HepG2 (cell line): ENCODE measurements around the gene PTPRQ. TPM values are rescaled to one million over a fixed set of nuclear protein-coding genes. Genes with fewer than 3 reads are reported as not detected.

Experiments used
- ATAC-seq: fragments of 200-7000 bp; cut with Tn5 transposase; 3 replicates; pipeline ENCODE4 v1.9.1; 2020; ENCODE audit warnings: mild to moderate bottlenecking, moderate library complexity
- BruUV-seq: library from RNA; stranded (reverse); fragments of 400-500 nt; replicated peaks from 2 replicates; lab custom pipeline; 2021; lab: Mats Ljungman, UMichigan
- CTCF ChIA-PET: fragments of 300-600 bp; formaldehyde crosslinking; extraction: SDS; loops from one replicate; lab custom pipeline; 2021; ENCODE audit warnings: low total read pairs, inconsistent platforms, low intra/inter-chr PET ratio; lab: Yijun Ruan, JAX
- POLR2A ChIA-PET: fragments of 350-600 bp; sonication (Branson Sonifier 250); formaldehyde crosslinking; loops from one replicate; lab custom pipeline; 2020; ENCODE audit warnings: antibody characterized with exemption, inconsistent platforms; lab: Yijun Ruan, JAX
- DNase-seq: peaks from one replicate; pipeline ENCODE4 v3.0.0-alpha.2; 2015; ENCODE audit warnings: low spot score
- FAIRE-seq: peaks from 3 replicates; lab custom pipeline; 2011; peaks lifted over from hg19 to GRCh38; lab: Jason Lieb, UNC
- H2AFZ ChIP-seq: one replicate; pipeline ENCODE4 v1.6.1; 2011; ENCODE audit warnings: low read length, inconsistent platforms
- H3K27ac ChIP-seq: fragments of 300-600 bp; 3 replicates; pipeline ENCODE4 v1.8.0; 2011; ENCODE audit warnings: mixed run types, mild to moderate bottlenecking, mixed read lengths, low read length, inconsistent platforms; ENCODE audit not compliant: insufficient read depth; ENCODE audit errors: extremely low read length
- H3K27me3 ChIP-seq, 2 experiments: fragments of 200-600 bp in 1 of 2; 2 replicates in 1 of 2; 3 replicates in 1 of 2; pipeline versions ENCODE4 v1.6.0 to v1.8.0; 2011; ENCODE audit warnings: low read length in 2 of 2, mild to moderate bottlenecking in 2 of 2, moderate library complexity in 2 of 2, inconsistent platforms in 1 of 2; ENCODE audit not compliant: insufficient read depth in 2 of 2, control insufficient read depth in 1 of 2
- H3K36me3 ChIP-seq, 2 experiments: fragments of 200-600 bp in 1 of 2; replicated peaks in 1 of 2; 2 replicates in 1 of 2; 3 replicates in 1 of 2; pipeline versions ENCODE4 v1.5.1 to v1.8.0; 2011; ENCODE audit warnings: low read length in 2 of 2, inconsistent platforms in 1 of 2; ENCODE audit not compliant: insufficient read depth in 2 of 2, control insufficient read depth in 1 of 2
- H3K4me1 ChIP-seq: 2 replicates; pipeline ENCODE4 v1.5.1; 2012; ENCODE audit warnings: low read length, inconsistent platforms; ENCODE audit not compliant: insufficient read depth
- H3K4me2 ChIP-seq: 2 replicates; pipeline ENCODE4 v1.6.0; 2011; ENCODE audit warnings: low read depth, low read length, inconsistent platforms
- H3K4me3 ChIP-seq, 3 experiments: fragments of 200-600 bp in 1 of 3; sonication (generic), shearing (Covaris generic) in 1 of 3; replicated peaks in 1 of 3; 2 replicates each; pipeline ENCODE4 v1.5.1; 2011 to 2016; ENCODE audit warnings: low read length in 3 of 3, inconsistent platforms in 2 of 3, low read depth in 2 of 3, mild to moderate bottlenecking in 2 of 3, control low read depth in 1 of 3, mixed read lengths in 1 of 3; ENCODE audit not compliant: insufficient read depth in 1 of 3
- H3K79me2 ChIP-seq: one replicate; pipeline ENCODE4 v1.6.1; 2011; ENCODE audit warnings: low read length, inconsistent platforms; ENCODE audit not compliant: insufficient read depth
- H3K9ac ChIP-seq: 2 replicates; pipeline ENCODE4 v1.6.0; 2011; ENCODE audit warnings: mild to moderate bottlenecking, low read depth, low read length, inconsistent platforms; ENCODE audit not compliant: insufficient read depth
- H3K9me3 ChIP-seq: 2 replicates; pipeline ENCODE4 v1.5.1; 2012; ENCODE audit warnings: mild to moderate bottlenecking, low read length
- H4K20me1 ChIP-seq: 2 replicates; pipeline ENCODE4 v1.6.0; 2011; ENCODE audit warnings: inconsistent platforms, mild to moderate bottlenecking, low read length, moderate library complexity; ENCODE audit not compliant: insufficient read depth
- ELF4 ChIP-seq: sonication (generic); formaldehyde crosslinking; IDR thresholded peaks from 2 replicates; pipeline ENCODE4 v1.5.0; 2020; ENCODE audit warnings: missing genetic modification reagents, mild to moderate bottlenecking, moderate library complexity, borderline replicate concordance
- FOXM1 ChIP-seq: sonication (generic); formaldehyde crosslinking; IDR thresholded peaks from 2 replicates; pipeline ENCODE4 v1.5.0; 2020; ENCODE audit warnings: missing genetic modification reagents
- GATA4 ChIP-seq: sonication (generic); IDR thresholded peaks from 2 replicates; pipeline ENCODE4 v1.6.1; 2016; ENCODE audit warnings: antibody characterized with exemption, low read depth, borderline replicate concordance
- KDM1A ChIP-seq: IDR thresholded peaks from 2 replicates; pipeline ENCODE4 v1.6.1; 2016; ENCODE audit warnings: missing compliant biosample characterization
- PAF1 ChIP-seq: IDR thresholded peaks from 2 replicates; pipeline ENCODE4 v1.6.1; 2016; ENCODE audit warnings: missing genetic modification reagents, missing compliant biosample characterization
- RAD21 ChIP-seq: fragments of 450-650 bp; formaldehyde crosslinking; IDR thresholded peaks from 2 replicates; pipeline ENCODE4 v1.5.0; 2020; ENCODE audit warnings: mild to moderate bottlenecking
- TMF1 ChIP-seq: sonication (generic); formaldehyde crosslinking; IDR thresholded peaks from 2 replicates; pipeline ENCODE4 v1.8.1; 2022; ENCODE audit warnings: low read depth, missing genetic modification reagents
- ZBTB38 ChIP-seq: sonication (generic); formaldehyde crosslinking; IDR thresholded peaks from 2 replicates; pipeline ENCODE4 v1.5.1; 2020; ENCODE audit warnings: mild to moderate bottlenecking, missing genetic modification reagents
- ZMAT3 ChIP-seq: sonication (generic); formaldehyde crosslinking; conservative IDR thresholded peaks from 2 replicates; pipeline ENCODE4 v1.7.0; 2021; ENCODE audit warnings: missing genetic modification reagents
- ZNF430 ChIP-seq: sonication (generic); formaldehyde crosslinking; IDR thresholded peaks from 2 replicates; pipeline ENCODE4 v1.9.0; 2021; ENCODE audit warnings: mild to moderate bottlenecking, missing genetic modification reagents
- ZNF879 ChIP-seq: sonication (generic); formaldehyde crosslinking; IDR thresholded peaks from 2 replicates; pipeline ENCODE4 v1.8.1; 2023; ENCODE audit warnings: missing genetic modification reagents
- ZSCAN25 ChIP-seq: sonication (generic); formaldehyde crosslinking; IDR thresholded peaks from 2 replicates; pipeline ENCODE4 v1.8.0; 2022; ENCODE audit warnings: mild to moderate bottlenecking, missing genetic modification reagents
- WGBS: methylation state at CpG from one replicate; pipeline ENCODE4 v1.1.6; 2017; ENCODE audit warnings: low lambda C conversion rate; 5-methylcytosine and 5-hydroxymethylcytosine counted together
- in situ Hi-C: cut with HindIII; loops from 2 replicates; pipeline ENCODE4 v1.10.0; 2017; ENCODE audit warnings: low pct_unique_long_range_greater_than_20kb; ENCODE audit not compliant: extremely low pct_ligation_motif_present
- intact Hi-C: fragments of 100-400 bp; cut with micrococcal nuclease; formaldehyde crosslinking; loops from one replicate; pipeline ENCODE4 v1.10.0; 2022; ENCODE audit not compliant: unreplicated experiment
- polyA plus RNA-seq, 8 experiments: library from polyadenylated mRNA; depleted of rRNA in 3 of 8; stranded (reverse) in 7 of 8; unstranded in 1 of 8; fragments of >200 nt; fragmentation: Illumina TruSeq in 4 of 8; extraction: Trizol in 4 of 8; gene quantifications; 2 replicates each; pipeline versions ENCODE4 v1.2.1 to v1.2.3, GENCODE V29; 2011 to 2016; ENCODE audit warnings: low read depth in 4 of 8, missing spikeins in 1 of 8, mixed read lengths in 1 of 8; ENCODE audit not compliant: insufficient read depth in 1 of 8
- total RNA-seq, 5 experiments: library from RNA; depleted of rRNA; stranded (reverse); fragments of >200 nt; fragmentation: Illumina TruSeq; extraction: Trizol; gene quantifications; 2 replicates each; pipeline ENCODE4 v1.2.3, GENCODE V29; 2016; ENCODE audit warnings: low read depth in 1 of 5
- TF ChIP-seq, protein P1 (sequence below): sonication (generic); formaldehyde crosslinking; IDR thresholded peaks from 2 replicates; pipeline ENCODE4 v1.8.0; 2022; ENCODE audit warnings: missing genetic modification reagents, low read depth, mild to moderate bottlenecking, borderline replicate concordance
- TF ChIP-seq, protein P2 (sequence below): sonication (generic); formaldehyde crosslinking; IDR thresholded peaks from 2 replicates; pipeline ENCODE4 v1.5.1; 2020; ENCODE audit warnings: mild to moderate bottlenecking, missing genetic modification reagents, moderate library complexity
- TF ChIP-seq, protein P3 (sequence below): sonication (generic); formaldehyde crosslinking; IDR thresholded peaks from 2 replicates; pipeline ENCODE4 v1.5.0; 2020; ENCODE audit warnings: mild to moderate bottlenecking, missing genetic modification reagents
- TF ChIP-seq, protein P4 (sequence below): sonication (generic); formaldehyde crosslinking; conservative IDR thresholded peaks from 2 replicates; pipeline ENCODE4 v1.4.0; 2020; ENCODE audit warnings: mild to moderate bottlenecking, missing genetic modification reagents, moderate library complexity

The PTPRQ gene
- total and polyA plus RNA-seq, 2 of the 13 experiments (the other 11 are each of a cell fraction or from before 2014, with no cell fraction given) = not detected

DNA sequence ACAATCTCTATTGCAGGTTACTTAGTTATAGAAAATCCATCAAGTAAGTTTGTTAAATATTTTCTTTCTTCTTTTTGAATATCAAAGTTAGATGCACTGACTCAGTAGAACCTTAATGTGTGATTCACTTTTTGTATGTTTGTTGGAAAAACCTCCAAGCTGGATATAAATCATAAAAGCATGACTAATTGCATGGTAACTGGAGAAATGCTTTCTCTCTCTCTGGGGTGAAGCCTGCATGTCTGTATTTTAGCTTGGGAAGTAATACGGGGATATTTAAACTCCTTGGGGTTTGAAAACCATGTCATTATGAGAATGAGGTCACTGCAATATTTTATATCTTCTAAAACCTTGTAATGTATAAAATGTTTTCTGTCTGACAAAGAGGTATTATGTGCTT lies 204.8 kb downstream of the PTPRQ start (continued):
- TF ChIP-seq, protein P1, sequence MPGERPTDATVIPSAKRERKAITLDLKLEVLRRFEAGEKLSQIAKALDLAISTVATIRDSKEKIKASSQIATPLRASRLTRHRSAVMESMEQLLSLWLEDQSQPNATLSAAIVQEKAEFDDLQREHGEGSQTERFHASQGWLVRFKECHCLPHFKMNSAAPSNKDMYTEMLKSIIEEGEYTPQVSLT (CRISPR knock-in tag) = no peak
- no peak for TF ChIP-seq RAD21 (CRISPR knock-in tag)
- no peak for TF ChIP-seq ELF4 (CRISPR knock-in tag)
- TF ChIP-seq FOXM1 (CRISPR knock-in tag) = no peak
- TF ChIP-seq PAF1 (CRISPR knock-in tag) = no peak
- TF ChIP-seq ZNF430 (CRISPR knock-in tag) = no peak
- TF ChIP-seq TMF1 (CRISPR knock-in tag) = no peak

DNA sequence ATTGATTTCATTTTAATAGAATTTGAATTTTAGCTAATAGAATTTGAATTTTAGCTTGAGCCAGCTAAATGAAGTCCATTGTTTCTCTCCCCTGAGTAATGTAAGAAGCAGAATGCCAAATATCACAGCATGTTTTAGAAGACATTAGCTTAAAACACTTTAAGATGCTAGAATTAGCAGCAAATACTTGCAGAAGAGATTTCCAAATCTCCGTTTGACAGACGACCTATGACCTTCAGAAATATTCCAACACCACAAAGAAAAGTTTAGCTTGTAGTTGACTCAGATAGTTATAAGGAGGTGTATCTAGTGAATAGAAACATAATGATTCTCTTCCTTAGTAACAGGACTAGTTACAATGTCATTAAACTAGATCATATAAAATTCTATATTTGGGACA lies 211.7 kb downstream of the PTPRQ start:
- ChIA-PET POLR2A (no interaction called here), CTCF (no interaction called here)
- H3K4me2 ChIP-seq = no peak overlapping the region
- no peaks in the 10 kb centered on the region for H3K36me3 ChIP-seq
- no peaks in the 10 kb centered on the region for H3K79me2 ChIP-seq
- H3K4me1 ChIP-seq = no peaks in the 10 kb centered on the region
- H3K27me3 ChIP-seq = no peaks in the 10 kb centered on the region
- H3K4me3 ChIP-seq = no peak overlapping the region
- intact Hi-C loops (no loop called here), in situ Hi-C loops (no loop called here)
- H2AFZ ChIP-seq = no peak overlapping the region
- 0% methylated on average over 2 of the region's 2 CpGs for WGBS
- ATAC-seq = no peak
- no peak for DNase-seq
- no peaks in the 10 kb centered on the region for H4K20me1 ChIP-seq
- no peak overlapping the region for H3K9ac ChIP-seq
- no peak overlapping the region for H3K27ac ChIP-seq
- no TSS peak for BruUV-seq
- FAIRE-seq = no peak
- no peaks in the 10 kb centered on the region for H3K9me3 ChIP-seq
- TF ChIP-seq ZSCAN25 (CRISPR knock-in tag) = no peak
- TF ChIP-seq ZNF879 = no peak
- TF ChIP-seq, protein P2, sequence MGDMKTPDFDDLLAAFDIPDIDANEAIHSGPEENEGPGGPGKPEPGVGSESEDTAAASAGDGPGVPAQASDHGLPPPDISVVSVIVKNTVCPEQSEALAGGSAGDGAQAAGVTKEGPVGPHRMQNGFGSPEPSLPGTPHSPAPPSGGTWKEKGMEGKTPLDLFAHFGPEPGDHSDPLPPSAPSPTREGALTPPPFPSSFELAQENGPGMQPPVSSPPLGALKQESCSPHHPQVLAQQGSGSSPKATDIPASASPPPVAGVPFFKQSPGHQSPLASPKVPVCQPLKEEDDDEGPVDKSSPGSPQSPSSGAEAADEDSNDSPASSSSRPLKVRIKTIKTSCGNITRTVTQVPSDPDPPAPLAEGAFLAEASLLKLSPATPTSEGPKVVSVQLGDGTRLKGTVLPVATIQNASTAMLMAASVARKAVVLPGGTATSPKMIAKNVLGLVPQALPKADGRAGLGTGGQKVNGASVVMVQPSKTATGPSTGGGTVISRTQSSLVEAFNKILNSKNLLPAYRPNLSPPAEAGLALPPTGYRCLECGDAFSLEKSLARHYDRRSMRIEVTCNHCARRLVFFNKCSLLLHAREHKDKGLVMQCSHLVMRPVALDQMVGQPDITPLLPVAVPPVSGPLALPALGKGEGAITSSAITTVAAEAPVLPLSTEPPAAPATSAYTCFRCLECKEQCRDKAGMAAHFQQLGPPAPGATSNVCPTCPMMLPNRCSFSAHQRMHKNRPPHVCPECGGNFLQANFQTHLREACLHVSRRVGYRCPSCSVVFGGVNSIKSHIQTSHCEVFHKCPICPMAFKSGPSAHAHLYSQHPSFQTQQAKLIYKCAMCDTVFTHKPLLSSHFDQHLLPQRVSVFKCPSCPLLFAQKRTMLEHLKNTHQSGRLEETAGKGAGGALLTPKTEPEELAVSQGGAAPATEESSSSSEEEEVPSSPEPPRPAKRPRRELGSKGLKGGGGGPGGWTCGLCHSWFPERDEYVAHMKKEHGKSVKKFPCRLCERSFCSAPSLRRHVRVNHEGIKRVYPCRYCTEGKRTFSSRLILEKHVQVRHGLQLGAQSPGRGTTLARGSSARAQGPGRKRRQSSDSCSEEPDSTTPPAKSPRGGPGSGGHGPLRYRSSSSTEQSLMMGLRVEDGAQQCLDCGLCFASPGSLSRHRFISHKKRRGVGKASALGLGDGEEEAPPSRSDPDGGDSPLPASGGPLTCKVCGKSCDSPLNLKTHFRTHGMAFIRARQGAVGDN (CRISPR knock-in tag) = no peak
- no peak for TF ChIP-seq ZBTB38 (CRISPR knock-in tag)
- TF ChIP-seq, protein P3, sequence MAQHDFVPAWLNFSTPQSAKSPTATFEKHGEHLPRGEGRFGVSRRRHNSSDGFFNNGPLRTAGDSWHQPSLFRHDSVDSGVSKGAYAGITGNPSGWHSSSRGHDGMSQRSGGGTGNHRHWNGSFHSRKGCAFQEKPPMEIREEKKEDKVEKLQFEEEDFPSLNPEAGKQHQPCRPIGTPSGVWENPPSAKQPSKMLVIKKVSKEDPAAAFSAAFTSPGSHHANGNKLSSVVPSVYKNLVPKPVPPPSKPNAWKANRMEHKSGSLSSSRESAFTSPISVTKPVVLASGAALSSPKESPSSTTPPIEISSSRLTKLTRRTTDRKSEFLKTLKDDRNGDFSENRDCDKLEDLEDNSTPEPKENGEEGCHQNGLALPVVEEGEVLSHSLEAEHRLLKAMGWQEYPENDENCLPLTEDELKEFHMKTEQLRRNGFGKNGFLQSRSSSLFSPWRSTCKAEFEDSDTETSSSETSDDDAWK (CRISPR knock-in tag) = no peak
- TF ChIP-seq, protein P4, sequence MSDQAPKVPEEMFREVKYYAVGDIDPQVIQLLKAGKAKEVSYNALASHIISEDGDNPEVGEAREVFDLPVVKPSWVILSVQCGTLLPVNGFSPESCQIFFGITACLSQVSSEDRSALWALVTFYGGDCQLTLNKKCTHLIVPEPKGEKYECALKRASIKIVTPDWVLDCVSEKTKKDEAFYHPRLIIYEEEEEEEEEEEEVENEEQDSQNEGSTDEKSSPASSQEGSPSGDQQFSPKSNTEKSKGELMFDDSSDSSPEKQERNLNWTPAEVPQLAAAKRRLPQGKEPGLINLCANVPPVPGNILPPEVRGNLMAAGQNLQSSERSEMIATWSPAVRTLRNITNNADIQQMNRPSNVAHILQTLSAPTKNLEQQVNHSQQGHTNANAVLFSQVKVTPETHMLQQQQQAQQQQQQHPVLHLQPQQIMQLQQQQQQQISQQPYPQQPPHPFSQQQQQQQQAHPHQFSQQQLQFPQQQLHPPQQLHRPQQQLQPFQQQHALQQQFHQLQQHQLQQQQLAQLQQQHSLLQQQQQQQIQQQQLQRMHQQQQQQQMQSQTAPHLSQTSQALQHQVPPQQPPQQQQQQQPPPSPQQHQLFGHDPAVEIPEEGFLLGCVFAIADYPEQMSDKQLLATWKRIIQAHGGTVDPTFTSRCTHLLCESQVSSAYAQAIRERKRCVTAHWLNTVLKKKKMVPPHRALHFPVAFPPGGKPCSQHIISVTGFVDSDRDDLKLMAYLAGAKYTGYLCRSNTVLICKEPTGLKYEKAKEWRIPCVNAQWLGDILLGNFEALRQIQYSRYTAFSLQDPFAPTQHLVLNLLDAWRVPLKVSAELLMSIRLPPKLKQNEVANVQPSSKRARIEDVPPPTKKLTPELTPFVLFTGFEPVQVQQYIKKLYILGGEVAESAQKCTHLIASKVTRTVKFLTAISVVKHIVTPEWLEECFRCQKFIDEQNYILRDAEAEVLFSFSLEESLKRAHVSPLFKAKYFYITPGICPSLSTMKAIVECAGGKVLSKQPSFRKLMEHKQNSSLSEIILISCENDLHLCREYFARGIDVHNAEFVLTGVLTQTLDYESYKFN (CRISPR knock-in tag) = no peak
- no peak for TF ChIP-seq ZMAT3 (CRISPR knock-in tag)
- TF ChIP-seq KDM1A (CRISPR knock-in tag) = no peak
- no peak for TF ChIP-seq GATA4
